OCI-LY7 (cell line): Measurements from ENCODE around the gene CCDC184.

Source experiments
- CTCF ChIP-seq: fragments of 200-600 bp; sonication (generic); conservative IDR thresholded peaks from 2 replicates; pipeline ENCODE4 v1.5.1; 2014; ENCODE audit warnings: mild to moderate bottlenecking, antibody characterized with exemption, low read length, moderate library complexity, mixed read lengths
- EZH2phosphoT487 ChIP-seq: fragments of 200-600 bp; sonication (generic); IDR thresholded peaks from 2 replicates; pipeline ENCODE4 v1.6.1; 2018; ENCODE audit warnings: low read depth, borderline replicate concordance, mild to moderate bottlenecking, mixed run types, antibody characterized with exemption, low read length, moderate library complexity, mixed read lengths

- TF ChIP-seq CTCF: peak; percentile 76
- TF ChIP-seq EZH2phosphoT487: no peak
Measured at GRCh38 chr12:48183091-48183875, at the start of gene CCDC184.
